Occipital lobe (tissue), 2 donors: ENCODE measurements around the gene CREB5. TPM values are rescaled to one million over a fixed set of nuclear protein-coding genes. Genes with fewer than 3 reads are reported as not detected.

Experiments
- DNase-seq: peaks from one replicate; lab custom pipeline; 2025; lab: John Stamatoyannopoulos, UW
- total RNA-seq: library from RNA; depleted of rRNA; stranded (reverse); fragments of >200 nt; gene quantifications from one replicate; pipeline ENCODE4 v1.2.3, GENCODE V29; 2014

CREB5 gene
- total RNA-seq, 1 donor from 2014 or later: 8.0 TPM

GRCh38 chr7:28434510-28434909, 22.2 kb downstream of the CREB5 start:
- no peak for DNase-seq

GRCh38 chr7:28435152-28435551, 22.8 kb downstream of the CREB5 start:
- no peak for DNase-seq

- DNase-seq: no peak
Measured at GRCh38 chr7:28435732-28436378, 23.5 kb downstream of the CREB5 start.

GRCh38 chr7:28440055-28440601, 27.8 kb downstream of the CREB5 start:
- no peak for DNase-seq

GRCh38 chr7:28442540-28443420, 30.5 kb downstream of the CREB5 start:
- no peak for DNase-seq

GRCh38 chr7:28446131-28446530, 33.8 kb downstream of the CREB5 start:
- DNase-seq: no peak

- DNase-seq: no peak
Measured at GRCh38 chr7:28447071-28447470, 34.8 kb downstream of the CREB5 start.

- no peak for DNase-seq
Measured at GRCh38 chr7:28448708-28449107, 36.4 kb downstream of the CREB5 start.

- DNase-seq: no peak
Measured at GRCh38 chr7:28452681-28453080, 40.4 kb downstream of the CREB5 start.

- no peak for DNase-seq
Measured at GRCh38 chr7:28455486-28455885, 43.2 kb downstream of the CREB5 start.

- DNase-seq: no peak
Measured at GRCh38 chr7:28456044-28456443, 43.7 kb downstream of the CREB5 start.

- no peak for DNase-seq
Measured at GRCh38 chr7:28458732-28459131, 46.4 kb downstream of the CREB5 start.

GRCh38 chr7:28459306-28459705, 47.0 kb downstream of the CREB5 start:
- DNase-seq: no peak

GRCh38 chr7:28465697-28466096, 53.4 kb downstream of the CREB5 start:
- DNase-seq: no peak

- no peak for DNase-seq
Measured at GRCh38 chr7:28466341-28466740, 54.0 kb downstream of the CREB5 start.

GRCh38 chr7:28466885-28467284, 54.6 kb downstream of the CREB5 start:
- no peak for DNase-seq

- no peak for DNase-seq
Measured at GRCh38 chr7:28469562-28469961, 57.2 kb downstream of the CREB5 start.

- DNase-seq: no peak
Measured at GRCh38 chr7:28470344-28470743, 58.0 kb downstream of the CREB5 start.

GRCh38 chr7:28472332-28472731, 60.0 kb downstream of the CREB5 start:
- no peak for DNase-seq

- no peak for DNase-seq
Measured at GRCh38 chr7:28473571-28474281, 61.4 kb downstream of the CREB5 start.

- no peak for DNase-seq
Measured at GRCh38 chr7:28474282-28474638, 61.9 kb downstream of the CREB5 start.

GRCh38 chr7:28474640-28475039, 62.3 kb downstream of the CREB5 start:
- no peak for DNase-seq
